HCT116 (cell line): Measurements from ENCODE around the gene FMR1.

ENCODE experiments used
- POLR2A ChIP-seq: IDR thresholded peaks from 2 replicates; pipeline ENCODE4 v1.7.0; 2011; ENCODE audit warnings: borderline replicate concordance; ENCODE audit not compliant: insufficient read depth, insufficient read length; ENCODE audit errors: extremely low read depth
- POLR2AphosphoS5 ChIP-seq: IDR thresholded peaks from 2 replicates; pipeline ENCODE4 v1.6.1; 2011; ENCODE audit warnings: mild to moderate bottlenecking, low read depth, low read length, moderate library complexity
- RAD21 ChIP-seq: IDR thresholded peaks from 2 replicates; pipeline ENCODE4 v1.6.1; 2012; ENCODE audit warnings: low read depth, mild to moderate bottlenecking
- SIN3A ChIP-seq: IDR thresholded peaks from 2 replicates; pipeline ENCODE4 v1.6.1; 2012; ENCODE audit warnings: low read depth
- ZNF274 ChIP-seq: fragments of 200-500 bp; sonication (Bioruptor generic); IDR thresholded peaks from 2 replicates; pipeline ENCODE4 v1.6.1; 2014; ENCODE audit warnings: mild to moderate bottlenecking, low read depth, low read length, inconsistent platforms
- TF ChIP-seq, protein P1 (sequence below), 3 experiments: fragments of 200-600 bp in 1 of 3; sonication (generic) in 1 of 3; IDR thresholded peaks in 2 of 3; conservative IDR thresholded peaks in 1 of 3; 2 replicates each; pipeline ENCODE4 v1.5.1; 2012 to 2017; ENCODE audit warnings: low read depth in 2 of 3, low read length in 2 of 3, antibody characterized with exemption in 1 of 3, borderline replicate concordance in 1 of 3, control low read depth in 1 of 3, mild to moderate bottlenecking in 1 of 3, mixed read lengths in 1 of 3, mixed run types in 1 of 3, moderate library complexity in 1 of 3; ENCODE audit not compliant: insufficient read depth in 1 of 3
- TF ChIP-seq, protein P2 (sequence below): IDR thresholded peaks from 2 replicates; pipeline ENCODE4 v1.6.1; 2012
- TF ChIP-seq, protein P3 (sequence below): IDR thresholded peaks from 2 replicates; pipeline ENCODE4 v1.6.1; 2012; ENCODE audit warnings: low read depth

DNA sequence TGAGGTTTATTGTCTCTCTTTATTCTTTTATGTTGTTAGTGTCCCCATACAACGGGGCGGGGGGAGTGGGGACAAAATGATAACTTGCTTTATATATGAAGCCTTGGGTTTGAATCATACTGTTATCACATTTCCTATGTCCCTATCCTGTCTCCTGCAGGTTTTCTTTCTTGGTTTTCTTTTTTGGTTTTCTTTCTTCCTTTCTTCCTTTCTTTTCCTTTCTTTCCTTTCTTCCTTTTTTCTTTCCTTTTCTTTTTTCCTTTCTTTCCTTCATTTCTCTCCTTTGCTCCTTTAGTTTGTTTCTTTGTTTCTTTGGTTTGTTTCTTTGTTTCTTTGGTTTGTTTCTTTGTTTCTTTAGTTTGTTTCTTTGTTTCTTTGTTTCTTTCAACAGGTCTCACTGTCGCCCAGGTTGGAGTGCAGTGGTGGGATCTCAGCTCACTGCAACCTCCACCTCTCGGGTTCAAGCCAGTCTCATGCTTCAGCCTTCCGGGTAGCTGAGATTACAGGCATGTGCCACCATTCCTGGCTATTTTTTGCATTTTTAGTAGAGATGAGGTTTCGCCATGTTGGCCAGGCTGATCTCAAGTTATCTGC lies 4.8 kb downstream of the FMR1 start:
- TF ChIP-seq POLR2AphosphoS5 (no peak), POLR2A (no peak), SIN3A (no peak), ZNF274 (no peak), RAD21 (no peak)
- TF ChIP-seq, protein P1, sequence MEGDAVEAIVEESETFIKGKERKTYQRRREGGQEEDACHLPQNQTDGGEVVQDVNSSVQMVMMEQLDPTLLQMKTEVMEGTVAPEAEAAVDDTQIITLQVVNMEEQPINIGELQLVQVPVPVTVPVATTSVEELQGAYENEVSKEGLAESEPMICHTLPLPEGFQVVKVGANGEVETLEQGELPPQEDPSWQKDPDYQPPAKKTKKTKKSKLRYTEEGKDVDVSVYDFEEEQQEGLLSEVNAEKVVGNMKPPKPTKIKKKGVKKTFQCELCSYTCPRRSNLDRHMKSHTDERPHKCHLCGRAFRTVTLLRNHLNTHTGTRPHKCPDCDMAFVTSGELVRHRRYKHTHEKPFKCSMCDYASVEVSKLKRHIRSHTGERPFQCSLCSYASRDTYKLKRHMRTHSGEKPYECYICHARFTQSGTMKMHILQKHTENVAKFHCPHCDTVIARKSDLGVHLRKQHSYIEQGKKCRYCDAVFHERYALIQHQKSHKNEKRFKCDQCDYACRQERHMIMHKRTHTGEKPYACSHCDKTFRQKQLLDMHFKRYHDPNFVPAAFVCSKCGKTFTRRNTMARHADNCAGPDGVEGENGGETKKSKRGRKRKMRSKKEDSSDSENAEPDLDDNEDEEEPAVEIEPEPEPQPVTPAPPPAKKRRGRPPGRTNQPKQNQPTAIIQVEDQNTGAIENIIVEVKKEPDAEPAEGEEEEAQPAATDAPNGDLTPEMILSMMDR (IDR thresholded peaks at IDR 0.05 in 2 of 3, conservative IDR thresholded peaks at IDR 0.05 in 1 of 3; ENCODE audit: borderline replicate concordance in 1 of 3, insufficient read depth in 1 of 3, low read depth in 2 of 3, low read length in 2 of 3): no peak
- TF ChIP-seq, protein P2, sequence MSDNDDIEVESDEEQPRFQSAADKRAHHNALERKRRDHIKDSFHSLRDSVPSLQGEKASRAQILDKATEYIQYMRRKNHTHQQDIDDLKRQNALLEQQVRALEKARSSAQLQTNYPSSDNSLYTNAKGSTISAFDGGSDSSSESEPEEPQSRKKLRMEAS: no peak
- TF ChIP-seq, protein P3, sequence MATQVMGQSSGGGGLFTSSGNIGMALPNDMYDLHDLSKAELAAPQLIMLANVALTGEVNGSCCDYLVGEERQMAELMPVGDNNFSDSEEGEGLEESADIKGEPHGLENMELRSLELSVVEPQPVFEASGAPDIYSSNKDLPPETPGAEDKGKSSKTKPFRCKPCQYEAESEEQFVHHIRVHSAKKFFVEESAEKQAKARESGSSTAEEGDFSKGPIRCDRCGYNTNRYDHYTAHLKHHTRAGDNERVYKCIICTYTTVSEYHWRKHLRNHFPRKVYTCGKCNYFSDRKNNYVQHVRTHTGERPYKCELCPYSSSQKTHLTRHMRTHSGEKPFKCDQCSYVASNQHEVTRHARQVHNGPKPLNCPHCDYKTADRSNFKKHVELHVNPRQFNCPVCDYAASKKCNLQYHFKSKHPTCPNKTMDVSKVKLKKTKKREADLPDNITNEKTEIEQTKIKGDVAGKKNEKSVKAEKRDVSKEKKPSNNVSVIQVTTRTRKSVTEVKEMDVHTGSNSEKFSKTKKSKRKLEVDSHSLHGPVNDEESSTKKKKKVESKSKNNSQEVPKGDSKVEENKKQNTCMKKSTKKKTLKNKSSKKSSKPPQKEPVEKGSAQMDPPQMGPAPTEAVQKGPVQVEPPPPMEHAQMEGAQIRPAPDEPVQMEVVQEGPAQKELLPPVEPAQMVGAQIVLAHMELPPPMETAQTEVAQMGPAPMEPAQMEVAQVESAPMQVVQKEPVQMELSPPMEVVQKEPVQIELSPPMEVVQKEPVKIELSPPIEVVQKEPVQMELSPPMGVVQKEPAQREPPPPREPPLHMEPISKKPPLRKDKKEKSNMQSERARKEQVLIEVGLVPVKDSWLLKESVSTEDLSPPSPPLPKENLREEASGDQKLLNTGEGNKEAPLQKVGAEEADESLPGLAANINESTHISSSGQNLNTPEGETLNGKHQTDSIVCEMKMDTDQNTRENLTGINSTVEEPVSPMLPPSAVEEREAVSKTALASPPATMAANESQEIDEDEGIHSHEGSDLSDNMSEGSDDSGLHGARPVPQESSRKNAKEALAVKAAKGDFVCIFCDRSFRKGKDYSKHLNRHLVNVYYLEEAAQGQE: no peak
